OCI-LY3 (cell line): ENCODE data around the gene METTL5.
"Not testable (repeated sequence)": the region's sequence is repeated elsewhere in the genome, so short reads cannot be mapped to it uniquely, and the experiment has no call there.

Experiments
- H2AFZ ChIP-seq: fragments of 200-600, 300-600 bp; shearing (Covaris generic); 2 replicates; pipeline ENCODE4 v1.6.0; 2014; ENCODE audit warnings: antibody characterized with exemption, low read depth, low read length
- H3K27ac ChIP-seq: fragments of 200-600, 300-600 bp; sonication (generic); 2 replicates; pipeline ENCODE4 v1.5.1; 2014; ENCODE audit warnings: mild to moderate bottlenecking, low read length, moderate library complexity, mixed read lengths
- H3K27me3 ChIP-seq: fragments of 200-600, 300-600 bp; sonication (generic); 2 replicates; pipeline ENCODE4 v1.6.1; 2014; ENCODE audit warnings: low read depth, low read length, mixed read lengths
- H3K36me3 ChIP-seq: fragments of 200-600, 300-600 bp; sonication (generic); replicated peaks from 2 replicates; pipeline ENCODE3; 2014; ENCODE audit warnings: low read depth, low read length, mixed read lengths
- H3K4me1 ChIP-seq: fragments of 300-600, 200-600 bp; sonication (generic); 2 replicates; pipeline ENCODE4 v1.6.1; 2014; ENCODE audit warnings: low read length, mixed read lengths
- H3K4me2 ChIP-seq: fragments of 200-600, 300-600 bp; sonication (generic); 2 replicates; pipeline ENCODE4 v1.6.1; 2014; ENCODE audit warnings: low read length, mixed read lengths
- H3K4me3 ChIP-seq: fragments of 300-600, 200-600 bp; sonication (generic); 2 replicates; pipeline ENCODE4 v1.5.1; 2014; ENCODE audit warnings: antibody characterized with exemption, mild to moderate bottlenecking, low read length, moderate library complexity
- H3K79me2 ChIP-seq: fragments of 300-600, 200-600 bp; shearing (Covaris generic); 2 replicates; pipeline ENCODE4 v1.6.1; 2014; ENCODE audit warnings: mild to moderate bottlenecking, low read length, mixed read lengths
- H3K9ac ChIP-seq: fragments of 300-600, 200-600 bp; shearing (Covaris generic); 2 replicates; pipeline ENCODE4 v1.6.0; 2014; ENCODE audit warnings: mild to moderate bottlenecking, low read length, moderate library complexity
- H3K9me3 ChIP-seq: fragments of 200-600, 300-600 bp; shearing (Covaris generic); 2 replicates; pipeline ENCODE4 v1.6.1; 2014; ENCODE audit warnings: low read length, mixed read lengths; ENCODE audit not compliant: insufficient read depth
- H4K20me1 ChIP-seq: fragments of 200-600, 300-600 bp; sonication (generic); 2 replicates; pipeline ENCODE4 v1.6.1; 2016; ENCODE audit warnings: low read length, mixed read lengths; ENCODE audit not compliant: insufficient read depth
- EZH2phosphoT487 ChIP-seq: fragments of 200-600 bp; shearing (Covaris generic); IDR thresholded peaks from 2 replicates; pipeline ENCODE4 v1.6.1; 2018; ENCODE audit warnings: antibody characterized with exemption, mixed run types, low read depth
- TF ChIP-seq, protein P1 (sequence below): fragments of 200-600, 300-600 bp; sonication (generic); IDR thresholded peaks from 2 replicates; pipeline ENCODE4 v1.5.1; 2014; ENCODE audit warnings: antibody characterized with exemption, low read length, low read depth

Gene METTL5

GRCh38 chr2:169860149-169860548 is 35.4 kb upstream of the METTL5 start:
- no peaks in the 10 kb centered on the region for H3K4me1 ChIP-seq
- TF ChIP-seq, protein P1, sequence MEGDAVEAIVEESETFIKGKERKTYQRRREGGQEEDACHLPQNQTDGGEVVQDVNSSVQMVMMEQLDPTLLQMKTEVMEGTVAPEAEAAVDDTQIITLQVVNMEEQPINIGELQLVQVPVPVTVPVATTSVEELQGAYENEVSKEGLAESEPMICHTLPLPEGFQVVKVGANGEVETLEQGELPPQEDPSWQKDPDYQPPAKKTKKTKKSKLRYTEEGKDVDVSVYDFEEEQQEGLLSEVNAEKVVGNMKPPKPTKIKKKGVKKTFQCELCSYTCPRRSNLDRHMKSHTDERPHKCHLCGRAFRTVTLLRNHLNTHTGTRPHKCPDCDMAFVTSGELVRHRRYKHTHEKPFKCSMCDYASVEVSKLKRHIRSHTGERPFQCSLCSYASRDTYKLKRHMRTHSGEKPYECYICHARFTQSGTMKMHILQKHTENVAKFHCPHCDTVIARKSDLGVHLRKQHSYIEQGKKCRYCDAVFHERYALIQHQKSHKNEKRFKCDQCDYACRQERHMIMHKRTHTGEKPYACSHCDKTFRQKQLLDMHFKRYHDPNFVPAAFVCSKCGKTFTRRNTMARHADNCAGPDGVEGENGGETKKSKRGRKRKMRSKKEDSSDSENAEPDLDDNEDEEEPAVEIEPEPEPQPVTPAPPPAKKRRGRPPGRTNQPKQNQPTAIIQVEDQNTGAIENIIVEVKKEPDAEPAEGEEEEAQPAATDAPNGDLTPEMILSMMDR: no peak
- no peak for TF ChIP-seq EZH2phosphoT487
- H3K4me2 ChIP-seq: no peak overlapping the region
- H3K27me3 ChIP-seq: no peaks in the 10 kb centered on the region
- no peak overlapping the region for H3K27ac ChIP-seq
- no peak overlapping the region for H2AFZ ChIP-seq
- peaks cover 25% of the 10 kb centered on the region; the same call in 1 of the 2 replicates for H3K79me2 ChIP-seq
- no peaks in the 10 kb centered on the region for H3K9me3 ChIP-seq
- no peaks in the 10 kb centered on the region for H3K36me3 ChIP-seq
- 0 out of 2 replicates have a peak, but pooled peaks cover 3% of the 10 kb centered on the region for H4K20me1 ChIP-seq
- no peak overlapping the region for H3K9ac ChIP-seq
- no peak overlapping the region for H3K4me3 ChIP-seq

- Histone ChIP-seq H3K27ac (no peak overlapping the region), H3K9ac (no peak overlapping the region), H3K4me1 (no peaks in the 10 kb centered on the region), H3K4me2 (no peak overlapping the region), H2AFZ (no peak overlapping the region), H4K20me1 (0 out of 2 replicates have a peak, but pooled peaks cover 3% of the 10 kb centered on the region), H3K36me3 (no peaks in the 10 kb centered on the region), H3K9me3 (no peaks in the 10 kb centered on the region), H3K79me2 (peaks cover 25% of the 10 kb centered on the region; the same call in 1 of the 2 replicates), H3K4me3 (no peak overlapping the region), H3K27me3 (no peaks in the 10 kb centered on the region)
- no peak for TF ChIP-seq EZH2phosphoT487
- TF ChIP-seq, protein P1: no peak
These were observed 34.7 kb upstream of the METTL5 start for GRCh38 chr2:169859423-169859822.

DNA sequence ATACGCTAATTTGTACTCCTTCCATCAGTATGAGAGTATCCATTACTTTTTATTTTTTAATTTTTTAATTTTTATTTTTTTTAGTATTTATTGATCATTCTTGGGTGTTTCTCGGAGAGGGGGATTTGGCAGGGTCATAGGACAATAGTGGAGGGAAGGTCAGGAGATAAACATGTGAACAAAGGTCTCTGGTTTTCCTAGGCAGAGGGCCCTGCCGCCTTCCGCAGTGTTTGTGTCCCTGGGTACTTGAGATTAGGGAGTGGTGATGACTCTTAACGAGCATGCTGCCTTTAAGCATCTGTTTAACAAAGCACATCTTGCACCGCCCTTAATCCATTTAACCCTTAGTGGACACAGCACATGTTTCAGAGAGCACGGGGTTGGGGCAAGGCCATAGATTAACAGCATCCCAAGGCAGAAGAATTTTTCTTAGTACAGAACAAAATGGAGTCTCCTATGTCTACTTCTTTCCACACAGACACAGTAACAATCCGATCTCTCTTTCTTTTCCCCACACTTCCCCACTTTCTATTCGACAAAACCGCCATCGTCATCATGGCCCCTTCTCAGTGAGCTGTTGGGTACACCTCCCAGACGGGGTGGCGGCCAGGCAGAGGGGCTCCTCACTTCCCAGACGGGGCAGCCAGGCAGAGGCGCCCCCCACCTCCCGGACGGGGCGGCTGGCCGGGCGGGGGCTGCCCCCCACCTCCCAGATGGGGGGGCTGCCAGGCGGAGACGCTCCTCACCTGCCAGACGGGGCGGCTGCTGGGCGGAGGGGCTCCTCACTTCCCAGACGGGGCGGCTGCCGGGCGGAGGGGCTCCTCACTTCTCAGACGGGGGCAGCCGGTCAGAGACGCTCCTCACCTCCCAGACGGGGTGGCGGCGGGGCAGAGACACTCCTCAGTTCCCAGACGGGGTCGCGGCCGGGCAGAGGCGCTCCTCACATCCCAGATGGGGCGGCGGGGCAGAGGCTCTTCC is 30.9 kb upstream of the METTL5 start:
- H3K4me1 ChIP-seq, H3K79me2 ChIP-seq, H3K9me3 ChIP-seq, H3K4me3 ChIP-seq, H3K27ac ChIP-seq, H2AFZ ChIP-seq, H3K4me2 ChIP-seq, H4K20me1 ChIP-seq, H3K9ac ChIP-seq, H3K36me3 ChIP-seq, H3K27me3 ChIP-seq: not testable (repeated sequence)

DNA sequence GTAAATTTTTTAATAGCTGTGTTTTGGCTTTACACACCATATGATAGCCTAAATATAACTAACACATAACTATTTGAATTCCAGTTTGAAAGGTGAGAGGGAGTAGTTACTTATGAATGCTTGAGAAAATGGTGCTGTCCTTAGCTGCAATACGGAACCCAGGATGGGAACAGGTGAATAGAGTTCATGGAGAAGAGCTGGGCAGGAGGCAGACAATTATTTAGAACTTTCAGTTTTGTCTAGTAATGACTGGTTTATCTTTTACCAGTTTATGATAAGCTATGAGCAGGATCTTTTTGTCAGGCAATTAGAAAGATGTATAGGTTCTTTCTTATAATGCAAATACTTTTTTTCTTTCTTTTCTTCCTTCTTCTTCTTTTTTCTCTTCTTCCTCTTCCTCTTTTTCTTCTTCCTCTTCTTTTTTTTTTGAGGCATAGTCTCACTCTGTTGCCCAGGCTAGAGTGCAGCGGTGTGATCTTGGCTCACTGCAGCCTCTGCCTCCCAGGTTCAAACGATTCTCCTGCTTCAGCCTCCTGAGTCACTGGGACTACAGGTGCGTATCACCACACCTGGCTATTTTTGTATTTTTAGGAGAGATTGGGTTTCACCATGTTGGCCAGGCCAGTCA is 28.4 kb upstream of the METTL5 start:
- H3K79me2 ChIP-seq: 0 out of 2 replicates have a peak, but pooled peaks cover 9% of the 10 kb centered on the region
- H3K4me1 ChIP-seq: no peaks in the 10 kb centered on the region
- H3K27me3 ChIP-seq: no peaks in the 10 kb centered on the region
- H3K36me3 ChIP-seq: peaks cover 3% of the 10 kb centered on the region
- no peak overlapping the region for H3K27ac ChIP-seq
- no peaks in the 10 kb centered on the region for H3K9me3 ChIP-seq
- TF ChIP-seq, protein P1: no peak
- TF ChIP-seq EZH2phosphoT487: no peak
- H4K20me1 ChIP-seq: no peaks in the 10 kb centered on the region
- no peak overlapping the region for H2AFZ ChIP-seq
- no peak overlapping the region for H3K9ac ChIP-seq
- no peak overlapping the region for H3K4me3 ChIP-seq
- no peak overlapping the region for H3K4me2 ChIP-seq
